ENCODE results near the gene MPND. TPM values are rescaled to one million over a fixed set of nuclear protein-coding genes. Genes with fewer than 3 reads are reported as not detected.

The MPND gene
- total RNA-seq, 2 experiments from 2014 or later, result 10.3 to 11.0 TPM

GRCh38 chr19:4375164-4376027, 32.0 kb downstream of the MPND start:
- Mint-ChIP-seq H3K27ac (peak overlapping the region; percentile 71), H3K4me1 (ENCODE audit: low read depth) (peaks cover 44% of the 10 kb centered on the region), H3K4me3 (no peak overlapping the region), H3K27me3 (no peaks in the 10 kb centered on the region), H3K9me3 (no peaks in the 10 kb centered on the region), H3K36me3 (ENCODE audit: low read depth) (peaks cover 10% of the 10 kb centered on the region)
- Histone ChIP-seq H3K36me3 (ENCODE audit: insufficient read depth, low read length) (peaks cover 28% of the 10 kb centered on the region), H3K27me3 (ENCODE audit: control insufficient read depth in 1 of 2, insufficient read depth in 2 of 2, low read length in 2 of 2) (no peaks in the 10 kb centered on the region), H3K9me3 (ENCODE audit: control insufficient read depth in 1 of 2, insufficient read depth in 1 of 2, low read length in 2 of 2) (no peaks in the 10 kb centered on the region), H3K4me3 (ENCODE audit: low read length) (no peak overlapping the region), H3K4me1 (ENCODE audit: insufficient read depth, low read length) (peaks cover 100% of the 10 kb centered on the region), H3K27ac (ENCODE audit: low read depth in 1 of 2, low read length in 2 of 2) (no peak overlapping the region)
- TF ChIP-seq CTCF (IDR thresholded peaks at IDR 0.05), result no peak
- intact Hi-C loops (cut with DNase I, micrococcal nuclease), result loop anchor here in 1 of 2 experiments (2.0 kb wide), 1 partner anchor 15 kb away; no protein-coding TSS in a partner anchor
- ATAC-seq (ENCODE audit: poor library complexity) (no peak), DNase-seq (no peak)
- POLR2A ChIA-PET, result interaction anchor here (1.4 kb wide), 1 partner anchor 27 kb away, joined by 4 read pairs; the partner anchor contains the start of gene CHAF1A
- CTCF ChIA-PET, result interaction anchor here (0.7 to 2.2 kb wide), 3 partner anchors 23 to 32 kb away, joined by 4 to 8 read pairs (median 4); partner anchors contain the start of genes MPND and SH3GL1

- Mint-ChIP-seq H3K4me3 (peak overlapping the region; percentile 74), H3K36me3 (ENCODE audit: low read depth) (peaks cover 10% of the 10 kb centered on the region), H3K9me3 (no peaks in the 10 kb centered on the region), H3K4me1 (ENCODE audit: low read depth) (peaks cover 44% of the 10 kb centered on the region), H3K27ac (peak overlapping the region; percentile 71), H3K27me3 (no peaks in the 10 kb centered on the region)
- ATAC-seq (ENCODE audit: poor library complexity) (no peak), DNase-seq (no peak)
- H3K9me3 ChIP-seq (ENCODE audit: control insufficient read depth in 1 of 2, insufficient read depth in 1 of 2, low read length in 2 of 2), result no peaks in the 10 kb centered on the region
- ChIA-PET POLR2A (interaction anchor here (1.4 kb wide), 1 partner anchor 26 kb away, joined by 4 read pairs; the partner anchor contains the start of gene CHAF1A), CTCF (interaction anchor here (1.2 to 2.2 kb wide), 2 partner anchors 22 to 24 kb away, joined by 4 to 8 read pairs; partner anchors contain the start of gene SH3GL1)
- H3K27ac ChIP-seq (ENCODE audit: low read depth in 1 of 2, low read length in 2 of 2), result no peak overlapping the region
- H3K4me3 ChIP-seq (ENCODE audit: low read length), result no peak overlapping the region
- intact Hi-C loops (cut with DNase I, micrococcal nuclease), result no loop called here
- no peak for TF ChIP-seq CTCF (IDR thresholded peaks at IDR 0.05)
- H3K4me1 ChIP-seq (ENCODE audit: insufficient read depth, low read length), result peaks cover 100% of the 10 kb centered on the region
- no peaks in the 10 kb centered on the region for H3K27me3 ChIP-seq (ENCODE audit: control insufficient read depth in 1 of 2, insufficient read depth in 2 of 2, low read length in 2 of 2)
- H3K36me3 ChIP-seq (ENCODE audit: insufficient read depth, low read length), result peaks cover 25% of the 10 kb centered on the region
Measured at GRCh38 chr19:4376028-4376670, 32.8 kb downstream of the MPND start.

- H3K9me3 ChIP-seq (ENCODE audit: control insufficient read depth in 1 of 2, insufficient read depth in 1 of 2, low read length in 2 of 2), result no peaks in the 10 kb centered on the region
- no peaks in the 10 kb centered on the region for H3K27me3 ChIP-seq (ENCODE audit: control insufficient read depth in 1 of 2, insufficient read depth in 2 of 2, low read length in 2 of 2)
- ChIA-PET POLR2A (no interaction called here), CTCF (interaction anchor here (2.2 kb wide), 1 partner anchor 24 kb away, joined by 8 read pairs; the partner anchor contains the start of gene SH3GL1)
- no peaks in the 10 kb centered on the region for H3K27me3 Mint-ChIP-seq
- H3K9me3 Mint-ChIP-seq, result no peaks in the 10 kb centered on the region
- no peak overlapping the region for H3K27ac ChIP-seq (ENCODE audit: low read depth in 1 of 2, low read length in 2 of 2)
- no peak for ATAC-seq (ENCODE audit: poor library complexity)
- DNase-seq, result no peak
- no peak overlapping the region for H3K4me3 Mint-ChIP-seq
- no peak overlapping the region for H3K4me3 ChIP-seq (ENCODE audit: low read length)
- H3K36me3 Mint-ChIP-seq (ENCODE audit: low read depth), result peaks cover 10% of the 10 kb centered on the region
- peak overlapping the region; percentile 71 for H3K27ac Mint-ChIP-seq
- H3K4me1 Mint-ChIP-seq (ENCODE audit: low read depth), result peaks cover 46% of the 10 kb centered on the region
- peaks cover 98% of the 10 kb centered on the region for H3K4me1 ChIP-seq (ENCODE audit: insufficient read depth, low read length)
- H3K36me3 ChIP-seq (ENCODE audit: insufficient read depth, low read length), result peaks cover 20% of the 10 kb centered on the region
- TF ChIP-seq CTCF (IDR thresholded peaks at IDR 0.05), result no peak
- intact Hi-C loops (cut with DNase I, micrococcal nuclease), result no loop called here
Measured at GRCh38 chr19:4376671-4376990, 33.3 kb downstream of the MPND start.
